RWPE1 (cell line): Measurements from ENCODE around the gene CTRB2.
"Not testable (repeated sequence)": the region's sequence is repeated elsewhere in the genome, so short reads cannot be mapped to it uniquely, and the experiment has no call there.

Source experiments
- CTCF ChIA-PET: fragments of 350-600 bp; sonication (Branson Sonifier 250); formaldehyde crosslinking; extraction: SDS; loops from one replicate; lab custom pipeline; 2021; lab: Yijun Ruan, JAX
- POLR2A ChIA-PET: fragments of 400-600 bp; formaldehyde crosslinking; extraction: SDS; loops from one replicate; lab custom pipeline; 2020; ENCODE audit warnings: antibody characterized with exemption; ENCODE audit not compliant: low non-redundant PET; lab: Yijun Ruan, JAX
- DNase-seq: peaks from one replicate; pipeline ENCODE4 v3.0.0; 2012; ENCODE audit warnings: low spot score
- H3K27ac ChIP-seq: fragments of 450-650 bp; 2 replicates; pipeline ENCODE4 v1.5.1; 2017
- TF ChIP-seq, protein P1 (sequence below): fragments of 450-650 bp; conservative IDR thresholded peaks from 2 replicates; pipeline ENCODE4 v1.5.1; 2017; ENCODE audit warnings: low read depth, mild to moderate bottlenecking

Gene CTRB2

DNA sequence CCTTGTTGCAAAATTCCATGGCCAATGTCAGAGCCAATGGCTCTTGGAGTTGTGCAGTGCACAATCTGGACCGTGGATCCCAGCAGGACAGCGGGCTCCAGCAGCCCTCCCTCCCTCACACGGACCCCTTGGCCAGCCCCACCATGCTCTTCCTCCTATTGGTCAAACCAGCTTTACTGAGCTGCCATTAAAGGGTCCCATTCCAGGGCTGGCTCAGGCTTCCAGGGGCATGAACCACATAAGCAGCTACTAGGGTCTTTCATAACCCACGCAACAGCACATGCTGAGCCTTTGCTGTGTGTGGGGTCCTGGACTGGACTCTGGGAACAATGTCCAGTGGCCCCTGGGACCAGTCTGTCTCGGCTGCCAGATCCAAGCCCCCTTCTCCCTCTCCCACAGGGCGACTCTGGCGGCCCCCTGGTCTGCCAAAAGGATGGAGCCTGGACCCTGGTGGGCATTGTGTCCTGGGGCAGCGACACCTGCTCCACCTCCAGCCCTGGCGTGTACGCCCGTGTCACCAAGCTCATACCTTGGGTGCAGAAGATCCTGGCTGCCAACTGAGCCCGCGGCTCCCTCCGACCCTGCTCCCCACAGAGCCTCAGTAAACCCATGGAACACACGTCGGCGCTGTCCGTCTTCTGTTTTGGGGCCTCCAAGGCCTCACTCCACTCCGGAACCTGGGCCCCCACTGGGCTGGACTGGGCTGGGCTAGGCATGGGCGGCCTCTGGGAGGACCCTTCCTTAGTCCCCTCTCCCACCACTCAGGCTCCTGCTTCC is 17.5 kb upstream of the CTRB2 start:
- ChIA-PET CTCF (interaction anchor here (0.7 kb wide), 1 partner anchor 10 kb away, joined by 3 read pairs; no protein-coding TSS in a partner anchor), POLR2A (no interaction called here)
- no peak for DNase-seq
- H3K27ac ChIP-seq, result no peak overlapping the region
- TF ChIP-seq, protein P1, sequence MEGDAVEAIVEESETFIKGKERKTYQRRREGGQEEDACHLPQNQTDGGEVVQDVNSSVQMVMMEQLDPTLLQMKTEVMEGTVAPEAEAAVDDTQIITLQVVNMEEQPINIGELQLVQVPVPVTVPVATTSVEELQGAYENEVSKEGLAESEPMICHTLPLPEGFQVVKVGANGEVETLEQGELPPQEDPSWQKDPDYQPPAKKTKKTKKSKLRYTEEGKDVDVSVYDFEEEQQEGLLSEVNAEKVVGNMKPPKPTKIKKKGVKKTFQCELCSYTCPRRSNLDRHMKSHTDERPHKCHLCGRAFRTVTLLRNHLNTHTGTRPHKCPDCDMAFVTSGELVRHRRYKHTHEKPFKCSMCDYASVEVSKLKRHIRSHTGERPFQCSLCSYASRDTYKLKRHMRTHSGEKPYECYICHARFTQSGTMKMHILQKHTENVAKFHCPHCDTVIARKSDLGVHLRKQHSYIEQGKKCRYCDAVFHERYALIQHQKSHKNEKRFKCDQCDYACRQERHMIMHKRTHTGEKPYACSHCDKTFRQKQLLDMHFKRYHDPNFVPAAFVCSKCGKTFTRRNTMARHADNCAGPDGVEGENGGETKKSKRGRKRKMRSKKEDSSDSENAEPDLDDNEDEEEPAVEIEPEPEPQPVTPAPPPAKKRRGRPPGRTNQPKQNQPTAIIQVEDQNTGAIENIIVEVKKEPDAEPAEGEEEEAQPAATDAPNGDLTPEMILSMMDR, result no peak

DNA sequence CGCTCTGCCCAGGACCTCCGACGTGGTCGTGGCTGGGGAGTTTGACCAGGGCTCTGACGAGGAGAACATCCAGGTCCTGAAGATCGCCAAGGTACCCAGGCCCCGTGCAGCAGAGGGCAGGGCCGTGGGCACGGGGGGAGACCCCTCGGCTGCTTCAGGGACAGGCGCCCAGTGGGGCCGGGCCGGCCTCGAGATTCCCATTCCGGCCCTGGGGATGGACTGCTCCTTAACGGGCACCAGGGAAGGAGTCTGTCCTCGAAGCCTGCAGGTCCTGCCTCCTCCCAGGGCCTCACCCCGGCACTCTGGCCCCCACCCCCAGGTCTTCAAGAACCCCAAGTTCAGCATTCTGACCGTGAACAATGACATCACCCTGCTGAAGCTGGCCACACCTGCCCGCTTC is 16.2 kb upstream of the CTRB2 start:
- DNase-seq, POLR2A ChIA-PET, H3K27ac ChIP-seq: not testable (repeated sequence)
- CTCF ChIA-PET, result interaction anchor here (0.7 kb wide), 1 partner anchor 52 kb away, joined by 3 read pairs; no protein-coding TSS in a partner anchor

DNA sequence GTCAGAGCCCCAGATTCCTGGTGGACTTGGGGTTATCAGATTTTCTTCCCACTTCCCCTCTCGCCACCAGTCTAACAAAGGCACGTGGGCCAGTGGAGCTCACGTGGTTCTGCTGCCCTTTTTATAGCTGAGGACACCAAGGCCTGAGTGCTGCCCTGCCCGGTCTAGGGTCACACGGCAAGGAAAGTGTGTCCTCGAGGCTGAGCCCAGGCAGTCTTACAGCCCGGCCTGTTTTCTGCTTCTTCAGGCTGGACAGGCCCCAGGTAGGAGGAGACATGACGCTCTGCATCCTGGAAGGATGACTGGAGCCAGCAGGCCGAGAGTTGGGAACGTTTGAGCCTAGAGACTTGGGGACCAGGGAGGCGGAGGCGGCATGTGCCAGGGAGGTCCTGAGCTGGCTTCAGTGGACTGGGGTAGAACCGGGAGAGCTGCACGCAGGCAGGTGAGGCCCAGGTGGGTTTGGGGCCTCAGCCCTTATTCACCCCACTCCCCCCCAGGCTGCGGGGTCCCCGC is 15.4 kb upstream of the CTRB2 start:
- ChIA-PET CTCF (interaction anchor here (0.7 kb wide), 1 partner anchor 52 kb away, joined by 3 read pairs; no protein-coding TSS in a partner anchor), POLR2A (no interaction called here)
- no peak for DNase-seq
- TF ChIP-seq, protein P1, result no peak
- no peak overlapping the region for H3K27ac ChIP-seq

DNA sequence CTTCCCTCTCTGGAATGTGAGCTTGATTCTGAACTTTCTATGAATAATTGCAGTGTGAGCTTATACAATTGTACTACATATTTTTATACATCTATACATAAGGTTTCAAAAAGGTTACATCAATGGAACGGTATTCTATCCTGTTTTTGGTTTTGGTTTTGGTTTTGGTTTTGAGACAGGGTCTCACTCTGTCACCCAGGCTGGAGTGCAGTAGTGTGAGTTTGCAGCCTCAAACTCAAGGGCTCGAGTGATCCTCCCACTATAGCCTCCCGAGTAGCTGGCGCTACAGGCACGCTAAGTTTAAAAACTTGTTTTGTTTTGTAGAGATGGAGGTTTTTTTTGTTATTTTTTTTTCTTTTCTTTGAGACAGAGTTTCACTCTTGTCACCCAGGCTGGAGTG is 12.9 kb upstream of the CTRB2 start:
- ChIA-PET POLR2A (no interaction called here), CTCF (interaction anchor here (0.6 kb wide), 1 partner anchor 14 kb away, joined by 3 read pairs; no protein-coding TSS in a partner anchor)
- H3K27ac ChIP-seq, result no peak overlapping the region
- TF ChIP-seq, protein P1, result no peak
- DNase-seq, result no peak

DNA sequence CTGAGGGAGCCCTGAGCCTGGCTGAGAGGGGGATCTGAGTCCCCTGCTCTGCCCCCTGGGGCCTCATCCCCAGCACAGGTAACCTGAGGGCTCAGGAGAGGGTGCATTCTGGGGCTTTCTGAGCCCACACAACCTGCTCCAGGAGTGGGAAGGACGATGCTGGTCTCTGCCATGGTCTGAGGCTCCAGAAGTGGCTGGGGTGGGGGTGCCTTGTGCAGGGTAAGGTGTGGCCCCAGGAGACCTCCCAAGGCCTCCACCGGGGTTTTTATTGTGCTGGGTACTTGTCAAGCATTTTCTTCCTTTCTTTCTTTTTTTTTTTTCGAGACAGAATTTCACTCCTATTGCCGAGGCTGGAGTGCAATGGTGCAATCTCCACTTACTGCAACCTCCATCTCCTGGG is 12.1 kb upstream of the CTRB2 start:
- no peak overlapping the region for H3K27ac ChIP-seq
- POLR2A ChIA-PET, result no interaction called here
- CTCF ChIA-PET, result no interaction called here
- TF ChIP-seq, protein P1, result no peak
- DNase-seq, result no peak

DNA sequence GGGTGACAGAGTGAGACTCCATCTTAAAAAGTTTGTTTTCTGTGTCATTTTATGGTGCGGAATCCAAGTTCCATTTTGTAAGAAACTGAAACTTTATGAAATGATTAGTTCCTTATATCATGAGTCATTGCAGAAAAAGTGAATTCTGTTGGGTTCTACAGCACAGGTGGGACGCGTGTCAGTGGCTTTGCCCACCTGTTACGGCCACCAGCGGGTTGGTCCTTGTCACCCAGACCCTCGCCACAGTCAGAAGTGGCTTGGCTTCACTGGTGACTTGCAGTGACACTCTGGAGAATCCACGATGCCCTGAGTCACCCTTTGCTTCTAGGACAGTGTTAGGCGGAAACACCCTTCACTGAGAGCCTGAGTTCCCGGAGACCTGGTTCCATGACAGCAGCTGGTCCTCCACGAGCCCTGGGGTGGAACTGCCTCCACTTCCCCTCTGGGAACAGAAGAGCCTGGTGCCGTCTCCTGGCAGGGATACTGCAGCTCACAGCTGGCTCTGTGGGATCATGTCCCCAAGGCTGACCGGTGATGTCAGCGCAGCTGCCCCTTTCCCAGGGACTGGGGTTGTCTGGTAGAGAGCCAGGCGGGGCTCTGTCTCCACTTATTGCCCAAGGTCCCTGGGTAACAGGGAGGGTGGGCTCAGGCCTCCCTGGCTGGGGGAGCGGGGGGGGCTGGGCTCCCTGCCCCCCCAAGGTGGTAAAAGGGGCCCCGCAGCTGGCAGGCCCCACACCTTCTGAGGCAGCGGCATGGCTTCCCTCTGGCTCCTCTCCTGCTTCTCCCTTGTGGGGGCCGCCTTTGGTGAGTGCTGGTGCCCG is 11.5 kb upstream of the CTRB2 start, which contains the start of gene CTRB1:
CTRB1 (plus strand) TSS at position 733 of the 821 bp plus-strand sequence; CDS start at position 753, 20 bp downstream.
- DNase-seq, result no peak
- POLR2A ChIA-PET, result no interaction called here
- H3K27ac ChIP-seq, result no peak within 1 kb of the TSS
- TF ChIP-seq, protein P1, result no peak
- CTCF ChIA-PET, result interaction anchor here (2.7 kb wide), 1 partner anchor 19 kb away, joined by 11 read pairs; no protein-coding TSS in a partner anchor
